Activated CD8-positive, alpha-beta memory T cell treated with anti-CD3 and anti-CD28 coated beads, Interleukin-2, amount 50 U/mL, for 48 hours (primary cell): ENCODE measurements around the gene ZNF385D.

Experiments
- DNase-seq: peaks from one replicate; pipeline ENCODE4 v3.0.0-alpha.2; 2020

ZNF385D gene

GRCh38 chr3:21668012-21668411 lies 83.0 kb downstream of the ZNF385D start:
- DNase-seq, result no peak

GRCh38 chr3:21665444-21666100 lies 85.4 kb downstream of the ZNF385D start:
- no peak for DNase-seq

DNA sequence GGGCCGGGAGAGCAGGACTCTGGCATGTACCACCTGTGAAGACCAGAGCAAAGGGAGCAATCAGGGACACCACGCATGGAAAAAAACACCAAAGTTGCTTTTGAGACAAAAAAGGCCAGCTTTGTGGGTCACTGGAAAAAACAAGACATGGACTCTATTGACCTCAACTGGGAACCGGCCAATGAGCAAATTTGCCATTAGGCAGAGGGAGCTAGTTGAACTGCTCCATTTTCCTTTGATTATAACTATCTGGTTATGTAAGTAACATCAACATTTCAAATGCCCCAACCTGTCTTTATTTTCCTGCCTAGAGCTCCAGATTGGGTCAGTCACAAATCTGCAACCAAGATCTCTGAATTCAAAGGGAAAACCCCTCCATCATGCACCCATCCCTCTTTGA lies 86.0 kb downstream of the ZNF385D start:
- DNase-seq, result no peak

GRCh38 chr3:21662403-21662802 lies 88.6 kb downstream of the ZNF385D start:
- no peak for DNase-seq

DNA sequence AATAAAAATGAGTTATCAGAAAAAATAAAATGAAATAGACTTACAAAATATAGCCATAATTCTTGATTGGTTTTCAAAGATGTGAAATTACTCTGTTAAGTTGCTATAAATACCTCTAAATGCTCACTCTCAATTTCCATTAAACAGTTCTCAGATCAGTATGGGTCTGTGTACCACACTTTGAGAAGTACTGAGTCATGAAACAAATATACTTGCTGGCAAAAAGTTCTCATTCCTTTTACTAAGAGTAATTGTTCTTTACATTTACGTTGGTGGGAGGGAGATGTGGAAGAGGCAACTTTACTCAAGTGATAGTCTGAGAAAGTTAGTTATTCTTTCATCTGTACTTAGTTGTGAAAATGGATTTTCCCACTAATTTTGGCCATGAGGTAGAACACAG lies 96.3 kb downstream of the ZNF385D start:
- DNase-seq, result no peak

DNA sequence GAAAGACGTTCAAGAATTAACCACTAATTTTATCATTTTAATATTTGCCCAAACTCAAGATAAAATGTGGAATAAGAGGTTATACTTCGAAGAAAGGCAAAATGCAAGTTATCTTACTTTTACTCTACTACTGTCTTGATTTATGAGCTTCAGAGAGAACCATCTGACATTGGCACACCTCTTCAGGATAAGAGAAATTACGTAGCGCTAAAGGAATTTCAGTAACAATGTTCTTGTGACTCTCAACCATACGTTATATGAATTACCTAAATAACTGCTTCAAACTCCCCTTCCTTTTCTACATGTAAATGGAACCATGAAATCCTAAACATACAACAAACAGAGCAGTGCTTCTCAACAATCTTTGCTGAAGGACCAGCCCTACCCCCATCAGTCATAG lies 96.8 kb downstream of the ZNF385D start:
- DNase-seq, result no peak

- no peak for DNase-seq
Measured at GRCh38 chr3:21649519-21649918, 101.5 kb downstream of the ZNF385D start.

DNA sequence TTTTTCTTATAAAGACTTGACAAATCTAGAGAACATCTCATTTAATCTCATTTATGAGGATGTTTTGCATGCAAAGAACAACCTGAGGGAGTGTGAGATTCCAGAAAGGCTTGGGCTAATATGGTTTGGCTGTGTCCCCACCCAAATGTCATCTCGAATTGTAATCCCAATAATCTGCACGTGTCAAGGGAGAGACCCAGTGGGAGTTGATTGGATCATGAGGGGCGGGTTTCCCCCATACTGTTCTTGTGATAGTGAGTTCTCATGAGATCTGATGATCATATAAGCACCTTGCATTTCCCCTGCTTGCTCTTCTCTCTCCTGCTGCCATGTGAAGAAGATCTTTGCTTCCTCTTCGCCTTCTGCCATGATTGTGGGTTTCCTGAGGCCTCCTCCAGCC lies 103.0 kb downstream of the ZNF385D start:
- no peak for DNase-seq

DNA sequence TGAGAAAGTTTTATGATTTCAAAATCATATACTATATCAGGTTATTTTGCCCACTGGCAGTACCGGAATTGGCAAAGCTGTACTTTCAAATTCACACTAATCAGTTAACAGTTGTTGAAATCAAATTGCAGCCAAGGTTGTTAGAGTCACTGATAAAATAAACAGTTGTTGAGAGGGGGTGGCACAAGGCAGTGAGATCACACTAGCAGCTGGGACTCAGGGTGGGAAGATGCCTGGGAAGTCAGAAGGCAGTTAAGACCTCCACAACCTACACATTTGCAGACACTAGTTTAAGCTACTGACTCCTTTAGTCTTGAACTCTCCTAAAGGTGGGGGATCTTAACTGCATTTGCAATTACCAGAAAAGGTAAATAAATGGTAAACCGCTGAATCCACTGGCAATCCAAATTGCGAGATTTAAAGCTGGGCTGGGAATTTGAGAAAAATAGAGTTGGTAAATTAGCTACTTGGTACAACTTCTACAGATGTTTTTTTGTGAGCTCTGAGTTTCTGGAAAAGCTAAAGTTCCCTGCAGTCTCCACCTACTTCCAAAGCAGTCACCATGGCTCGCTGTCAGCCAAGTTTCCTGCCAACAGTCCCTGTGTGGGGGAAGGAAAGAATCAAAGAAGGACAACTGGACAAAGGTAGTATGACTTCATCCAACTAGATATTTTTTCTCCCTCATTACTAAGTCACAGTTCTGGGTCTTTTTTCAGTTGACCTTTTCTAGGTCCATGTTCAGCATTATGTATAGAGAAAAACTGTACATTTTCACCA lies 105.7 kb downstream of the ZNF385D start:
- DNase-seq, result no peak

DNA sequence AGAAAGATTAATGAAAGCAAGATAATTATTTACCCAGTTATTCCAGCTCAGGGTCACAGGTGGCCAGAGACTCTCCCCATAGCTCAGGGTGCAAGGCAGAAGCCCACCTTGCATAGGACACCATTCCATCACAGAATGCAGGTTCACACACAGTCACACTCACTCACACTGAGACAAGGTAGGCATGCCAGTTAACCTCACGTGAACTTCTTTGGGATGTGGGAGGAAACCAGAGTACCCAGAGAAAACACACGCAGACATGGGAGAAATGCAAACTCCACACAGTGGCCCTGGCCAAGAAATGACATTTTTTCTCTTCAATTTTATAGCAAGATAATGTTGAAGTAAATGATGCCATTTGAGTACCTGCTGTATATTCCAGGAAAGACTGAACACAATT lies 106.7 kb downstream of the ZNF385D start:
- DNase-seq, result no peak

DNA sequence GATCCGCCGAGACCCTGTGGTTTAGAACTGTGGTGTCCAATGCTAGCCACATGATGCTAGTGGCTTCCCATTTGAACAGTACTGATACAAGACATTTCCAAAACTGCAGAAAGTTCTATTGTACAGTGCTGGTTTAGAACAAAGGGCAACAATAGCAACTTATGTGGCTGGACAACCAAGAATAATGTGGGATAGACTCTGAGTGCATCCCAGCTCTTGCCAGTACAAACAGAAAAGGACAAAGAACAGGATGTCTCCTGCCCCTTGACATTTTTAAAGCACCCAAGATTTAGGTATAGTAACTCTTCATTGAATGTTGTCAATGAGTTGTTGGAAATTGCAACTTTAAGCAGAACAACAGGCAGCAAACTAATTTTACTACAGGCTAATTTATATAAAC lies 107.3 kb downstream of the ZNF385D start:
- DNase-seq, result no peak

GRCh38 chr3:21642433-21642832 lies 108.6 kb downstream of the ZNF385D start:
- no peak for DNase-seq

GRCh38 chr3:21641959-21642358 lies 109.1 kb downstream of the ZNF385D start:
- DNase-seq, result no peak

DNA sequence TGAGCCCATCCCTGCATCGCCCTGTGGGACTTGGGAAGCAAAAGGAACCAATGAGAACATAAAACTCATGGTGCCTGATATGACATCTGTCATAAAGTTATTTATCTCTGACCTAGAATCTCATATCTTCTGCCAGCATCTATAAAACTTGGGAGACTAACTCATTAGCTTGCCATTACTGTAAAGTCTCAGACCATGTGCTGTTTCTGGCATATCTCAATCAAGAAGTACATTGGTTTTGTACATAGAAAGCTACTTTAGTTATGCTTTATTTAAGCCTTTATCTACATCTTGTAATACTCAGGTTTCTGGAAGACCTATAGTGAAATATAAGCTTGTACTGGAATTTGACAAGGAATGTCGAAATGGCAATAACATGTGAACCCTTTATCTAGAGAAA lies 112.5 kb downstream of the ZNF385D start:
- DNase-seq, result no peak

GRCh38 chr3:21634112-21634511 lies 116.9 kb downstream of the ZNF385D start:
- DNase-seq, result no peak

DNA sequence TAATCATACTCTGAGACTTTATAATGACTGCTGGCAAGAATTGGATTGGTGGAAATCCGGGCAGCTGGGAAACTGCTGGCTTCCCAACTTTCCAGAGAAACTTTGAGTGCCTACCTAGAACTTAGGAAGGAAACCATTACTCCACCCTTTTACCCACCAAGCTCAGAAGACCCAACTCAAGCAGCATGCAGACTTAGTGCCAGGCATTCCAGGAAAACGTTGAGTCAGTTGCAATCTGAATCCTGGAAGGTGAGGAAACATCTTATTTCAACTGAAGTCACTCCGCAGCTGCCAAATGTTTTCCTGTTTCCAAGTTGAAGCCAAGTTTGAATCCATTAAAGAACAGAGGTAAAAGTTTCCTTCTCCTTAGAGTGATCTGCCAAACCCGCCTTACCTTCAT lies 126.5 kb downstream of the ZNF385D start:
- DNase-seq, result no peak

GRCh38 chr3:21621181-21621651 lies 129.8 kb downstream of the ZNF385D start:
- no peak for DNase-seq

- DNase-seq, result no peak
Measured at GRCh38 chr3:21620511-21621155, 130.4 kb downstream of the ZNF385D start.

- no peak for DNase-seq
Measured at GRCh38 chr3:21618695-21619094, 132.3 kb downstream of the ZNF385D start.

GRCh38 chr3:21613372-21614070 lies 137.5 kb downstream of the ZNF385D start:
- DNase-seq, result no peak

DNA sequence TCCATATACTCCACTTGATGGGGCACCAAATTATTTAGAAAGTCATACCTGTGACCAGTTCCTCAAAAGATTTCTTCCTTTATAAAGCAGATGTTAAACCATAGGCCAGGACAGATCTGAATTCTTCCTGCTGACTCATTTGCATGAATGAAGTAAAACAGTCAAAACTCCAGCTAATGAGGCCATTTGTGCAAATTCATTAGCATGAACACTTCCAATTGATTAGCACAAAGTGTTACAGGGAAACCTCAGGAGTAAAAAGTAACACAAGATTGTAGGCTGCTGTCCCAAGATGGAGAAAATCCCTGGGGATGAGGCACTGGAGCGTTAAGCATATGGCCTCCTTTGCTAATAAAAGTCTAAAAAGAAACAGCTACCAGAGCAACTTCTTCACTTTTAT lies 149.8 kb downstream of the ZNF385D start:
- DNase-seq, result no peak

- DNase-seq, result no peak
Measured at GRCh38 chr3:21599890-21600289, 151.1 kb downstream of the ZNF385D start.

DNA sequence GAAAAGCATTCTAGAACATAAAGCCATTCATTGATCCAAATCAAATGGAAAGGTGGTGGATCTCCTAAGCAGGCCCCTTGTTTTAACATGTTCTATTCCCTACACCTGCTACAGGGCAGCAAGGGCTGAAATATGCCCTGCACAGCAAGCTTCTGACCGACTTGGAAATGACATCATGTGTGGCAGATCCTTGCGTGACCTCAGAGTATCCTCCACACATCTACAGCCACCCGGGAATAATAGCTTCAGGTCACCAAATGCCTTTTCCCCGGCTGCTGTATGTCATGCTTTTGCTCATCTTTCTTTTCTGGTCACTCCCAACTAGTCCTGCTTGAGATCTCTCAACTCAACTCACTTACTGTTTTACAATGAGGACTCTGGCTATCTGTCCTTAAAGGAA lies 158.2 kb downstream of the ZNF385D start:
- DNase-seq, result no peak
